ENCODE data around the gene CRADD.

Gene CRADD

DNA sequence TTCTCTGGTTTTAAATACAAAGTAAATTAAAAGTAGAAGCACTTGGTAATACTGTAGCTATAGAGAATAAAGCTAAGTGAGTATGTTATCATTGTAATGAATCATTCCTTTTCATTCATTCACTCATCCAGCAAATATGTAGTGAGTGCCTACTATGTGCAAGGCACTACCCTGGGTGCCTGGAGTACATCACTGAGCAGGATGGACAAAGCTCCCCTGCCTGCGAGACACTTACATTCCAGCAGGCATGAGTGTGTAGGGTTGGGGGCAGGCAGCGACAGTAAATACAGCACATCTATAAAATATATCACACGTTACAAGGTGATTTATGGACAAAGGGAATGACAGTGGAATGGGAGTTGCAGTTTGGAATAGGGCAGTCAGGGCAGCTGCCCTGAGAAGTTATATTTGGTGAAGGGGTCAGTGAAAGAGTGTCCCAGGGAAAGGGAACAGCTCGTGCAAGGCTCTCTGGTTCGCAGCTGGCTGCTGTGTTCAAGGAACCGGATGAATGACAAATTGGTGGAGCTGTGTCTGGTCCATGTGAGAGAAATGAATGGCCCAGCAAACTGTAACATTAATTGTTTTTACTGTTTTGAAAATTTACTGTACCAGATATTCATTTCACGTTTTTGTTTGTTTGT, 159.6 kb downstream of the CRADD start:
- TF ChIP-seq, protein P1, sequence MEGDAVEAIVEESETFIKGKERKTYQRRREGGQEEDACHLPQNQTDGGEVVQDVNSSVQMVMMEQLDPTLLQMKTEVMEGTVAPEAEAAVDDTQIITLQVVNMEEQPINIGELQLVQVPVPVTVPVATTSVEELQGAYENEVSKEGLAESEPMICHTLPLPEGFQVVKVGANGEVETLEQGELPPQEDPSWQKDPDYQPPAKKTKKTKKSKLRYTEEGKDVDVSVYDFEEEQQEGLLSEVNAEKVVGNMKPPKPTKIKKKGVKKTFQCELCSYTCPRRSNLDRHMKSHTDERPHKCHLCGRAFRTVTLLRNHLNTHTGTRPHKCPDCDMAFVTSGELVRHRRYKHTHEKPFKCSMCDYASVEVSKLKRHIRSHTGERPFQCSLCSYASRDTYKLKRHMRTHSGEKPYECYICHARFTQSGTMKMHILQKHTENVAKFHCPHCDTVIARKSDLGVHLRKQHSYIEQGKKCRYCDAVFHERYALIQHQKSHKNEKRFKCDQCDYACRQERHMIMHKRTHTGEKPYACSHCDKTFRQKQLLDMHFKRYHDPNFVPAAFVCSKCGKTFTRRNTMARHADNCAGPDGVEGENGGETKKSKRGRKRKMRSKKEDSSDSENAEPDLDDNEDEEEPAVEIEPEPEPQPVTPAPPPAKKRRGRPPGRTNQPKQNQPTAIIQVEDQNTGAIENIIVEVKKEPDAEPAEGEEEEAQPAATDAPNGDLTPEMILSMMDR (IDR thresholded peaks at IDR 0.05), result no peak

DNA sequence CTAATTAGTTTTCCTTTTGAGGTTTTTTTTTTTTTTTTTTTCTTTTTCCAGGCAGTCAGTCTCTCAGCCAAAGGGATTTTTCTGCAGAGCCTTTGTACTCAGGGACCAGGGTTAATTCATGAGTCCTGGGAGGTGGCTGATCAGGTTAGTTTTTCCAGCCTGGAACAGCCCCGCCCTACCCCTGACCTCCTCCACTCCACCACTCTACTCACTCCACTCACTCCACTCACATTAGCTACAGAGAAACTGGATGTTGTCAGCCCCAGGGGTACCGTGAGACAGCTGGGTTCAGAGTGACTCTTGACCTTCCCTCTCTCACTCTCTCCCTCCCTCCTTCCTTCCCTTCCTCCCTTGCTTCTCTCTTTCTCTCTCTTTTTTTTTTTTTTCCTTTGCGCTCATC, 161.0 kb downstream of the CRADD start:
- TF ChIP-seq, protein P1 (IDR thresholded peaks at IDR 0.05), result no peak

DNA sequence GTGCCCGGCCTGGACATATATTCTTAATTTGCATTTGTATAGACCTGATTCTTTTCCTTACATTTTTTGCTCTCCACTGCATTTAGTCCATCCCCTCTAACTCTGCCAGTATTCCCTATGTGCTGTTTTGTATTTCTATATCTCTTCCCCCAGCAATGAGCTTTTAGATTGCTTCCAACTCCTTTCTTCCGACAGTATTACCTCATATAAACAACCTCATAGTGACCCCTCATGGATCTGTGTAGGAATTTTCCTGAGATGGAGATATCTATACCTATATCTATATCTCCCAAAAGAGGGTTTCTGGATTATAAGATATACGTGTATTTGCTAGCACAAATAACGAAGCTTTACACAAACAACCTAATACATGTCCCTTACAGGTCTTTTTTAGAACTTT, 161.9 kb downstream of the CRADD start:
- TF ChIP-seq, protein P1 (IDR thresholded peaks at IDR 0.05), result no peak

DNA sequence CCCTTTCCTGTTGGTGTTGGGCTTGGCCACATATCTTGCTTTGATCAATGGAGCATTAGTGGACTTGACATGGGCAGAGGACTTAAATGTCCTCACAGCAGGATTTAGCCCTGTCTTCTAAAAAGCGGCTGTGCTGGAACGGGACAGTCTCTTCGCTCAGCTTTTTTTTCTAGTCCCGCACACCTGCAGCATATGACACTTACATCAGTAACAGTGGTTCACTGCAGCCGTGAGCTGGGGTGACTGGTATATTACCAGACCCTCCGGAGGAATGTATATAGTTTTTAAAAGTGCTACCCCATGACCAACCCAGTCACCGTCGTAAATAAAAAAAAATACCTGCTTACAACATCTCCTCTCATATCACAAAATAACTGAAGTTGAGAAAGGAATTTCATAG, 164.5 kb downstream of the CRADD start:
- TF ChIP-seq, protein P1 (IDR thresholded peaks at IDR 0.05), result no peak

DNA sequence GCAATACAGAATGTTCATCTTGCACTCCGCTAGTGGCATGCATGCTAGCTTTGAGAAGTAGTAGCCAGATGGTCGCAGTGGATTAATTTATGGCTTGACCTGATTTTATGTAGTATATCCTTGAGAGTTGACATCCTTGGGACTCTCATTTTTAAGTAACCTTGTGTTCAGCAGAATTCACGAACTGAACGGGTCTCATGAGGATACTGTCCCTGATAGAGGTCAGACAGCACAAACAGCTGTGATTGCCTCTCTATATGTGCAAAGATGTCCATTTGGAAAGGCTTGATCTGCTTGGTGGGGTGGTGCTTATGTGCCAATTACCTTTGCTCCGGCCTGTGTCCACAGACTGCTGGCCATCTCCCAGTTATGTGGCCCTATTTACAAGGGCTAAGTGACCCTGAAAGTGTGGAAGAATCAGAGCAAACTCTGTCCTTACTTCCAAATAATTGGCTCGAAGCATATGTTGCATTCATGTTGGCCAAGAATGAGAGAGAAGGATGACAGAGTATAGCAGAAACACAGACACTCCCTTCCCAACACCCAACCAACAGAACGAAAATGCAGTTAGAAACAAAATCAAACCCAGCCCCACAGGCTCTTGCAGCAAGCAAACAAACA, 167.1 kb downstream of the CRADD start:
- TF ChIP-seq, protein P1 (IDR thresholded peaks at IDR 0.05), result no peak

DNA sequence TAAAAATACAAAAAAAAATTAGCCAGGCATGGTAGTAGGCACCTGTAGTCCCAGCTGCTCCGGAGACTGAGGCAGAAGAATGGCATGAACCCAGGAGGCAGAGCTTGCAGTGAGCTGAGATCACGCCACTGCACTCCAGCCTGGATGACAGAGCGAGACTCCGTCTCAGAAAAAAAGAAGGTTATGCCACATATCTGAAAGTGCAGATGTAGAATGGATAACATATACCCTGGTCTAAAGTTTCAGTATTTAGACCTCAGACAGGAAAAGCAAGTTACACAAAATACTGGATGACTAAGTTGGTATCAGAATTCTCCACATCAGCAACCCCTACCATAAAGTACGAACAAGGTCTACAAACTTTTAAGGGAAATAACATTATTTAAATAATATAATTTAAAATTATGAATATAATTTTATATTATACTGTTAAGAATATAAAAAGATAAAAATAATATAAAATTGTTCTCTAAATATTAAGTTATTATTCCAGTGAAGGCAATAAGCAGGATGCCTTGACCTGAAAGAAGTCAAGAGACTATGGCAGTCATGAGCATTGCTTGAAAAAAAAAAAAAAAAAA, 169.9 kb downstream of the CRADD start:
- TF ChIP-seq, protein P1 (IDR thresholded peaks at IDR 0.05), result no peak

DNA sequence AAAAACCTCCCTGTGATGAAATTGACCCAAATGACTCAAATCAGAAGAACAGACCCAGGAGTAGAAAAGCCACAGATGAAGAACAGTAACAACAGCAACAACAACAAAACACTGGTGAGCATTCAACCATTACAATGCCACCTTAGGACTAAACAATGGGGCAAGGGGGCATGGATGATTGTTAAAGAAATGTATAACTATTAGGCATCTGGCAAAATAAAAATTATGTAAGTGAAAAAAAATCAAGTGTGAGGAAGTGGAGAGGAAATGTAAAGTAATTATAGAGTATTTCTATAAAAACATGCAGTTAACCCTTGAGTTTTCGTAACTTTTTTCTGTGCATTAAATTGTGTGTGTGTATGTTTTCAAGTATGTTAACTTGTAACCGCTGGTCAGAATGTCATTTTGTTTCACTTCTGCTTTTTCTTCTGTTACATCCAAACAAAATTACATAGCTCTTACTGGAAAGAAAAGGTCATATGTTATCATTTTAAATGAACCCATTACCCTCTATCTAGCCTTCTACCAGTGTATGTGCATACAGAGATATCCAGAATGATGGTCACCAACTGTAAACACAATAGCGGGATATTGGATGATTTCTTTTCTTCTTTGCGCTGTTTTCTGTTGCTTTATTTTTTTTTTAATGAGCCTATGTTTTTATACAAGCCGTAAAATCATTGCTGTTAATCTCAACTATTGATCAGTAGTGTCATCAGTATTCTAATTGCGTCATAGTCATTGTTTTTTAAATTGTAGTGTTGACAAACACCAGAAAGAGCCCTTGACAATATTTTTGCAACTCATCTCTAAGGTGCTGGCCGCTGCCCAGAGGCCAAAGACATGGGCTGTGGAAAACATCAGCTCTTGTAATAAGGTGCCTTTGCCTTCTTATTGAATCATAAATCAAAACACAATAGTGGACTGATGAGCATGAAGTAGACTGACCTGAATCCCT, 170.6 kb downstream of the CRADD start:
- TF ChIP-seq, protein P1 (IDR thresholded peaks at IDR 0.05), result no peak
